Measurements from ENCODE around the gene KRTAP6-2. TPM values are rescaled to one million over a fixed set of nuclear protein-coding genes. Genes with fewer than 3 reads are reported as not detected.

KRTAP6-2 gene
- total RNA-seq, 1 donor from 2014 or later, result not detected

- no peak for TF ChIP-seq CTCF (IDR thresholded peaks at IDR 0.05)
- DNase-seq, result no peak
These were observed 21.4 kb upstream of the KRTAP6-2 start for GRCh38 chr21:30620080-30620479.

GRCh38 chr21:30616125-30616524 lies 17.4 kb upstream of the KRTAP6-2 start, which contains the start of gene KRTAP20-1:
KRTAP20-1 (plus strand) TSS chr21:30616425; CDS start chr21:30616455, 30 bp downstream.
- ATAC-seq, result no peak
- H3K9me3 ChIP-seq, result no peaks in the 10 kb centered on the region
- no peaks in the 10 kb centered on the region for H3K4me1 ChIP-seq
- intact Hi-C loops (cut with DNase I), result no loop called here
- H3K27ac ChIP-seq, result no peak within 1 kb of the TSS
- no peaks in the 10 kb centered on the region for H3K36me3 ChIP-seq
- no peak within 1 kb of the TSS for H3K4me3 ChIP-seq
- no peak for DNase-seq
- no peak for TF ChIP-seq CTCF (IDR thresholded peaks at IDR 0.05)
- H3K27me3 ChIP-seq (ENCODE audit: low read depth), result no peaks in the 10 kb centered on the region

More at GRCh38 chr21:30620080-30620479, 21.4 kb upstream of the KRTAP6-2 start:
- ATAC-seq, result no peak
- Histone ChIP-seq H3K27me3 (ENCODE audit: low read depth) (no peaks in the 10 kb centered on the region), H3K36me3 (no peaks in the 10 kb centered on the region), H3K27ac (no peak overlapping the region), H3K9me3 (no peaks in the 10 kb centered on the region), H3K4me1 (no peaks in the 10 kb centered on the region), H3K4me3 (no peak overlapping the region)
- intact Hi-C loops (cut with DNase I), result no loop called here

GRCh38 chr21:30615199-30615598 lies 16.5 kb upstream of the KRTAP6-2 start:
- H3K9me3 ChIP-seq, result no peaks in the 10 kb centered on the region
- intact Hi-C loops (cut with DNase I), result no loop called here
- TF ChIP-seq CTCF (IDR thresholded peaks at IDR 0.05), result no peak
- no peaks in the 10 kb centered on the region for H3K36me3 ChIP-seq
- no peaks in the 10 kb centered on the region for H3K27me3 ChIP-seq (ENCODE audit: low read depth)
- H3K4me1 ChIP-seq, result no peaks in the 10 kb centered on the region
- no peak overlapping the region for H3K4me3 ChIP-seq
- no peak overlapping the region for H3K27ac ChIP-seq
- ATAC-seq (no peak), DNase-seq (no peak)

GRCh38 chr21:30613836-30614235 lies 15.1 kb upstream of the KRTAP6-2 start, which contains the start of gene KRTAP6-1:
KRTAP6-1 (minus strand) TSS chr21:30613930; CDS start chr21:30613904, 26 bp downstream.
- Histone ChIP-seq H3K9me3 (no peaks in the 10 kb centered on the region), H3K36me3 (no peaks in the 10 kb centered on the region), H3K27me3 (ENCODE audit: low read depth) (no peaks in the 10 kb centered on the region), H3K4me3 (no peak within 1 kb of the TSS), H3K4me1 (no peaks in the 10 kb centered on the region), H3K27ac (no peak within 1 kb of the TSS)
- ATAC-seq (no peak), DNase-seq (no peak)
- intact Hi-C loops (cut with DNase I), result no loop called here
- TF ChIP-seq CTCF (IDR thresholded peaks at IDR 0.05), result no peak

- Histone ChIP-seq H3K27ac (no peak overlapping the region), H3K4me1 (no peaks in the 10 kb centered on the region), H3K36me3 (no peaks in the 10 kb centered on the region), H3K27me3 (ENCODE audit: low read depth) (no peaks in the 10 kb centered on the region), H3K9me3 (no peaks in the 10 kb centered on the region), H3K4me3 (no peak overlapping the region)
- DNase-seq, result no peak
- ATAC-seq, result no peak
- no peak for TF ChIP-seq CTCF (IDR thresholded peaks at IDR 0.05)
- intact Hi-C loops (cut with DNase I), result no loop called here
These were observed 13.4 kb upstream of the KRTAP6-2 start for GRCh38 chr21:30612132-30612531.

GRCh38 chr21:30605968-30606367 lies 7.3 kb upstream of the KRTAP6-2 start:
- Histone ChIP-seq H3K27ac (no peak overlapping the region), H3K36me3 (no peaks in the 10 kb centered on the region), H3K4me1 (no peaks in the 10 kb centered on the region), H3K9me3 (no peaks in the 10 kb centered on the region), H3K27me3 (ENCODE audit: low read depth) (no peaks in the 10 kb centered on the region), H3K4me3 (no peak overlapping the region)
- no peak for ATAC-seq
- DNase-seq, result no peak
- TF ChIP-seq CTCF (IDR thresholded peaks at IDR 0.05), result no peak
- intact Hi-C loops (cut with DNase I), result no loop called here
